HG03196 (cell line): ENCODE data around the gene OLFML2A.
"Not testable (repeated sequence)": the region's sequence is repeated elsewhere in the genome, so short reads cannot be mapped to it uniquely, and the experiment has no call there.

Experiments
- ATAC-seq: cut with Tn5 transposase; IDR thresholded peaks from one replicate; pipeline ENCODE4 v1.9.1; 2021; ENCODE audit not compliant: unreplicated experiment

Gene OLFML2A

GRCh38 chr9:124776954-124777648 lies at the start of gene OLFML2A:
Gene OLFML2A (plus strand): TSS chr9:124777133. CDS start chr9:124777271, 138 bp downstream.
- ATAC-seq, result no peak

DNA sequence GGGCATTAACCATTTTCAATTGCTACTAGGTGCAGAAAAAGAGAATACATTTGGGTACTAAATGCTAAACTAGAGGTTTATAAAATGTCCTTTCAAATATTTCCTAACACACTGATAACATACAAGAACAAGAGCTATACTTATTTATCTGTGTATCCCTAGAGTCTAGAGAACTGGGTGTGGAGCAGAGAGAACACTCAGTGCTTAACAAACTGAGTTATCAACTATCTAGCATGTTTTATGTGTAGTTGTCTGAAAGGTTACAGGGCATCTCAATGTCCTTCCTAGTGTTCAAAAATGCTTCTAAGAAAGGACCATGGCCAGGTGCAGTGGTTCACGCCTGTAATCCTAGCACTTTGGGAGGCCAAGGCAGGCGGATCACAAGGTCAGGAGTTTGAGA lies 46.2 kb upstream of the OLFML2A start:
- ATAC-seq, result no peak

DNA sequence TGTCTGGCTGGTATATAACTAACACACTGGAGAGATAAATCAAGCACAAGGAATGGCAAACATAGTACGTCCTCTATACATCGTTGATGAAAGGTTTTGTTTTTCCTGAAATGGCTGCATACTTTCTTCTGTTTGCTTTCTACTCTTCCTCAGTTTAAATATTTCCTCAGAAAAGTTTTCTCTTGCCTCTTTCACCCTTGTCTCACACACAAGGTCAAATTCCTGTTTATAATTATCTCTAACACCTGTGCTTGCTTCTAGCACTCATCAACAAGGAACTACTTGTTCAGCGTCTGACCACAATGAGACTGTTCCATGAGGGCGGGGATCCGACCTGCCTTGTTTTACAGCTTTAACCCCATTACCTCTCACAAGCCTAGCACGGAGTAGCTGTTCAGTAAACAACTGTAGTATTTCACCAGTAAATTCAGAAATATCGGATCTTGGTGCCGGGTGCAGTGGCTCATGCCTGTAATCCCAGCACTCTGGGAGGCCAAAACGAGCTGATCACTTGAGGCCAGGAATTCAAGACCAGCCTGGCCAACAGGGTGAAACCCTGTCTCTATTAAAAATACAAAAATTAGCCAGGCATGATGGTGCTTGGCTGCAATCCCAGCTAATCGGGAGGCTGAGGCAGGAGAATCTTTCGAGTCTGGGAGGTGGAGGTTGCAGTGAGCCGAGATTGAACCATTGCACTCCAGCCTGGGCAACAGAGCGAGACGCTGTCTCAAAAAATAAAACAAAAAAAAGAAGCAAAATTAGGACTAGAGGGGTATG lies 42.8 kb upstream of the OLFML2A start:
- ATAC-seq, result no peak

GRCh38 chr9:124734741-124735083 lies 42.2 kb upstream of the OLFML2A start:
- not testable (repeated sequence) for ATAC-seq

GRCh38 chr9:124735121-124735520 lies 41.8 kb upstream of the OLFML2A start:
- ATAC-seq, result no peak

DNA sequence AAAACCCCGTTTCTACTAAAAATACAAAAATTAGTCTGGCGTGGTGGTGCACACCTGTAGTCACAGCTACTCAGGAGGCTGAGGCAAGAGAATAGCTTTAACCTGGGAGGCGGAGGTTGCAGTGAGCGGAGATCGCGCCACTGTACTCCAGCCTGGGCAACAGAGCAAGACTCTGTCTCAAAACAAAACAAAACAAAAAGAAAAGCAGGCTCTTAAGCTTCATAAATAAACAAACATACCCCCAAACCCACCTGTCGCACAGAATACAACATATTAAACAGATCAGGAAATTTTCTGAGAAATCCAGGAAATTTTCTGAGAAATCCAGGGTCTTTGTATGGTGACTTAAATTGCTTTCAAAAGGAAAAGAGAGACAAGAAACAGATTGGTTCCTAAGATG lies 38.9 kb upstream of the OLFML2A start:
- ATAC-seq, result not testable (repeated sequence)

DNA sequence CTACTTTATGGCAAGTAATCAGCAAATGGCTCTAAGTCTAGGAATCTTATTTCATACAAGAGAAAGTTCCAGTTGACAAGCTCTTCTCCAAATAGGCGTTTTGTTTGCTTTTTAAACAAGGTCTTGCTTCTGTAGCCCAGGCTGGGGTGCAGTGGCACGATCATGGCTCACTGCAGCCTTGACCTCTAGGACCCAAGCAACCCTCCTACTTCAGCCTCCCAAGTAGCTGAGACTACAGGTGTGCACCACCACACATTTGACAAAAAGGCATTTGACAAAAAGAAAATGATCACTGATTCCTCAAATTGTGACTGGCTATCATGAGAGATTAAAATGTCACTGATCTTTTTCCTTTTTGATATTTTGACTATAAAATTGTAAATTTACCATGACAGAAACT lies 37.6 kb upstream of the OLFML2A start:
- ATAC-seq, result no peak

- ATAC-seq, result no peak
Measured at GRCh38 chr9:124741149-124741548, 35.8 kb upstream of the OLFML2A start.

DNA sequence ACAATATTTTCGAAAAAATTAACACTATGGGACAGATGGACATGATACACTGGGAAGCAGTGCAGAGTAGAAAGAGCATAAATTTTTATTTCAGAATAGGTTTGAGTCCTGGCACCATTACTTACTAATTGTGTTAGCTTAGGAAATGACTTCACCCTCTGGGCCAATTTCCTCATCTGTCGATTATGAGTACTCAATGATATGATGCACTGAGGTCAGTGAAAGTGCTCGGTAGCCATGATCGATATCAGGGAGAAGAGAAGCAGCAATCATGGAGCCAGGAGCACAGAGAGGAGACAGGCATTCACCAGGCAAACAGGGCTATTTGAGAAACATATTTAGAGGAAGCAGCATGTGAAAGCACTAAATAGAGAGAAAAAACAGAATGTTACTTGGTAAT lies 35.3 kb upstream of the OLFML2A start:
- no peak for ATAC-seq

- ATAC-seq, result no peak
Measured at GRCh38 chr9:124742940-124743339, 34.0 kb upstream of the OLFML2A start.

DNA sequence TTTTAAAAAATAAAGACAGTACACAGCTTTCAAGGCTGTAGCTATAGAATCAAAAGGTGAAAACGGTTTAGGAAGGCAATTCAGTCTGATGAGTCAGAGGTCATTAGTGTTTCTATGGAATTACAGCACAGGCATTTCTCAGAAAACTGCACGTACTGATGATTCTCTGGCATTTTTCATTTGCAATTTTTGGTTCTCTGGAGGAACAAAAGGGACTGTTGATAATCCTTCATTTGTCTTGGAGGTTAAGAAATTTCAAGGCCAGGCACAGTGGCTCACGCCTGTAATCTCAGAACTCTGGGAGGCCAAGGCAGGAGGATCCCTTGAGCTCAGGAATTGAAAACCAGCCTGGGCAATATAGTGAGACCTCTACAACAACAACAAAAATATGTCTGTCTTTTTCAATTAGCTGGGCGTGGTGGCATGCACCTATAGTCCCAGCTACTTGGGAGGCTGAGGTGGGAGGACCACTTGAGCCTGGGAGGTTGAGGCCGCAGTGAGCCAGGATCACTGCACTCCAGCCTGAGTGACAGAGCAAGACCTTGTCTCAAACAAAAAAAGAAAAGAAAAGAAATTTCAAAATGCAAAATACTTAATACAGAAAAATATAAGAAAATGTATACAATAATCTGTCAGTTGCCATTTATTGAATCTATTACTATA lies 33.1 kb upstream of the OLFML2A start:
- no peak for ATAC-seq

DNA sequence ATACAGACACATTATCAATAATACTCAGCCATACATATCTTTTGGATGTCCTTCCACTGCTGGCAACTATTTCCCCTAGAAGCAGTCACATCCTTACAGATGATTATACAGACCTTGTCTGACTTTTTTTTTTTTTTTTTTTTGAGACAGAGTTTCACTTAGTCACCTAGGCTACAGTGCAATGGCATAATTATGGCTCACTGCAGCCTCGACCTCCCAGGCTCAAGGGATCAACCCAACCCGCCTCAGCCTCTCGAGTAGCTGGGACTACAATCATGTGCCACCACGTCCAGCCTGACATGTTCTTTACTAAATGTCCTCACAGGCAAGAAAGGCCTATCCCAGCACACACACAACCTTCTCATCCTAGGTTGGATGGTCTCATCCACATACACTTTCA lies 29.9 kb upstream of the OLFML2A start:
- no peak for ATAC-seq

- no peak for ATAC-seq
Measured at GRCh38 chr9:124749284-124749683, 27.6 kb upstream of the OLFML2A start.

DNA sequence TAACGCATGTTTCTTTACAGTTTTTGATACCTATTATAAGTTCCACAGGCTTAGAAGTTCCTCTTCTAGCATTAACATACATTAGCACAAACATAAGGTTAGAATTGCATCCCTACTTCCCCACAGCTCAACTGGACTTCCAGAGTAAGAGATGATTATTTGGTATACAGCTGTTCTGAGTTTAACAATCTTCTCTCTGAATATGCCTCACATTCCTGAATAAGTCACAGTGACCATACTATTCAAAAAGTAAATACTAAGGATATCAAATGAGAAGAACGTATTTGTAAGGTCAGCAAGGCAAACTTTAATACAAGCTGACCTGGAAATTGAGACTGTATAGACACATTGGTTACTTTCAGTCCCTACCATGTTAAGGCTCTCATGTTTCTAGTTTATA lies 27.2 kb upstream of the OLFML2A start:
- no peak for ATAC-seq

GRCh38 chr9:124752967-124753366 lies 24.0 kb upstream of the OLFML2A start:
- no peak for ATAC-seq

GRCh38 chr9:124754289-124754688 lies 22.6 kb upstream of the OLFML2A start:
- ATAC-seq, result no peak

GRCh38 chr9:124755061-124755460 lies 21.9 kb upstream of the OLFML2A start:
- ATAC-seq, result no peak

- no peak for ATAC-seq
Measured at GRCh38 chr9:124756011-124756410, 20.9 kb upstream of the OLFML2A start.

GRCh38 chr9:124757616-124758015 lies 19.3 kb upstream of the OLFML2A start:
- ATAC-seq, result no peak

- no peak for ATAC-seq
Measured at GRCh38 chr9:124758061-124758460, 18.9 kb upstream of the OLFML2A start.

DNA sequence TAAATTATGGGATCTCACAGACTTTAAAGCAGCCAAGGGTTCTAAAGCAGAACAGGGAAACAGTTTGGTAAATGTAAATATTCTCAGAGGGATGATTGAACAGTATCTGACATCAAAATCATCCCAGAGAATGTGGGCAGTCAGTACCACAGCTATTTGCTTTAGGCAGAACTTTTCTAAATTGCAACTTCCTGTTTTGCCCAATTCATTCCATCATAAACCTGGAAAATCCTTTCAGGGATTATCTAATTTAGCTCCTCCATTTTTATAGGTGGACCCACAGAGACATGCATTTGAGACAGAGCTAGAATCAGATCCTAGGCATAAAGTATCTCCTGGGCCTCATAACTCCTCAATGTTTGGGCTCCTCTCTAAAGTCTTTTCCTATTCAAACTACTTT lies 18.2 kb upstream of the OLFML2A start:
- ATAC-seq, result no peak

DNA sequence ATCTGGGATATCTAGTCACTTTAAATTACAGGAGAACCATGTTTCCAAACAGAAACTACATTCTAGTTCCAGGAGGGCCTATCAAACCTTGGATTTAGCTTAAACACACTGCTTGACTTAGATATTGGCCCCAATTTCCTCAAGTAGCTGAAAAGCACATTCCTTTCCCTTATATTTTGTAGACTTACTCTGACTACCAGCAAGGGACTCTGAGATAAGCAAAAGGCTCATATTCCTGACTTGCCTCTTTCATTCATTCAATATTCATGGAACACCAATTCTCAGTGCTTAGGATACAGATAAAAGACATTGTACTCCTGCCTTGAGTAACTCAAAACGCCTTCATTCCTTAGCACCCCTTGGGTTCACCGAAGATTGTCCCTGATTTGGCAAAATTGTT lies 17.6 kb upstream of the OLFML2A start:
- no peak for ATAC-seq
